ENCODE results near the gene TPM4. TPM values are rescaled to one million over a fixed set of nuclear protein-coding genes. Genes with fewer than 3 reads are reported as not detected.

TPM4 gene
- total and polyA plus RNA-seq, 2 of the 8 experiments (the other 6 are each of a cell fraction or from before 2014, with no cell fraction given): 160 to 359 TPM

DNA sequence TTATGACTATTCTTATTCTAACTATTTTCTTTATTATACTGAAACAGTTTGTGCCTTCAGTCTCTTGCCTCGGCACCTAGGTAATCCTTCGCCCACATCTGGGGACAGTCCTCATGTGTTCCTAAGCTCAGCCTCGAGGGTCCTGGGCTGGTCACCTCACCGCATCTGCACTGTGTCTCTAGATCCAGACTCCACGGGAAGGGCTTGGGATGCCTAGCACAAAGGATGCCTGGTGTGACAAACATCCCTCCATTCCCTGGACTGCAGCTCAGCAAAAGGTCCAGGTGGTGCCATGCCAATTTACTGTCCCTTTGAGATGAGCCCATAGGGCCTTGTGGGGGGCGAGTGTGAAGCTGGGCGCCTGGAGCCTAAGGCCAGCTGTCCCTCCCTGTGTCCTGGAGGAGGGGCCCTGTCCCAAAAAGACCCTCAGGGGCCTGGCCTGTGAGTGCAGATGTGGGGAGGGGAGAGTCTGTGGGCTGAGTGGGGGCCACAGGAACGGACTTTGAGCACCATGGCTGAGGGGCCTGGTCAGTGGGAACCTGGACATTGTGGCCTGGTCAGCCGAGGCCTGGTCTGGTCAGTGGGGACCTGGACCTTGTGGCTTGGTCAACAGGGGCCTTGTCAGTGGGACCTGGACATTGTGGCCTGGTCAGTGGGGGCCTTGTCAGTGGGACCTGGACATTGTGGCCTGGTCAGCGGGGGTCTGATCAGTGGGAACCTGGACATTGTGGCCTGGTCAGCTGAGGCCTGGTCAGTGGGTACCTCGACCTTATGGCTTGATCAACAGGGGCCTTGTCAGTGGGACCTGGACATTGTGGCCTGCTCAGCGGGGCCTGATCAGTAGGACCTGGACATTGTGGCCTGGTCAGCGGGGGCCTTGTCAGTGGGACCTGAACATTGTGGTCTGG, 45.1 kb upstream of the TPM4 start (continued):
- TF ChIP-seq, protein P1, sequence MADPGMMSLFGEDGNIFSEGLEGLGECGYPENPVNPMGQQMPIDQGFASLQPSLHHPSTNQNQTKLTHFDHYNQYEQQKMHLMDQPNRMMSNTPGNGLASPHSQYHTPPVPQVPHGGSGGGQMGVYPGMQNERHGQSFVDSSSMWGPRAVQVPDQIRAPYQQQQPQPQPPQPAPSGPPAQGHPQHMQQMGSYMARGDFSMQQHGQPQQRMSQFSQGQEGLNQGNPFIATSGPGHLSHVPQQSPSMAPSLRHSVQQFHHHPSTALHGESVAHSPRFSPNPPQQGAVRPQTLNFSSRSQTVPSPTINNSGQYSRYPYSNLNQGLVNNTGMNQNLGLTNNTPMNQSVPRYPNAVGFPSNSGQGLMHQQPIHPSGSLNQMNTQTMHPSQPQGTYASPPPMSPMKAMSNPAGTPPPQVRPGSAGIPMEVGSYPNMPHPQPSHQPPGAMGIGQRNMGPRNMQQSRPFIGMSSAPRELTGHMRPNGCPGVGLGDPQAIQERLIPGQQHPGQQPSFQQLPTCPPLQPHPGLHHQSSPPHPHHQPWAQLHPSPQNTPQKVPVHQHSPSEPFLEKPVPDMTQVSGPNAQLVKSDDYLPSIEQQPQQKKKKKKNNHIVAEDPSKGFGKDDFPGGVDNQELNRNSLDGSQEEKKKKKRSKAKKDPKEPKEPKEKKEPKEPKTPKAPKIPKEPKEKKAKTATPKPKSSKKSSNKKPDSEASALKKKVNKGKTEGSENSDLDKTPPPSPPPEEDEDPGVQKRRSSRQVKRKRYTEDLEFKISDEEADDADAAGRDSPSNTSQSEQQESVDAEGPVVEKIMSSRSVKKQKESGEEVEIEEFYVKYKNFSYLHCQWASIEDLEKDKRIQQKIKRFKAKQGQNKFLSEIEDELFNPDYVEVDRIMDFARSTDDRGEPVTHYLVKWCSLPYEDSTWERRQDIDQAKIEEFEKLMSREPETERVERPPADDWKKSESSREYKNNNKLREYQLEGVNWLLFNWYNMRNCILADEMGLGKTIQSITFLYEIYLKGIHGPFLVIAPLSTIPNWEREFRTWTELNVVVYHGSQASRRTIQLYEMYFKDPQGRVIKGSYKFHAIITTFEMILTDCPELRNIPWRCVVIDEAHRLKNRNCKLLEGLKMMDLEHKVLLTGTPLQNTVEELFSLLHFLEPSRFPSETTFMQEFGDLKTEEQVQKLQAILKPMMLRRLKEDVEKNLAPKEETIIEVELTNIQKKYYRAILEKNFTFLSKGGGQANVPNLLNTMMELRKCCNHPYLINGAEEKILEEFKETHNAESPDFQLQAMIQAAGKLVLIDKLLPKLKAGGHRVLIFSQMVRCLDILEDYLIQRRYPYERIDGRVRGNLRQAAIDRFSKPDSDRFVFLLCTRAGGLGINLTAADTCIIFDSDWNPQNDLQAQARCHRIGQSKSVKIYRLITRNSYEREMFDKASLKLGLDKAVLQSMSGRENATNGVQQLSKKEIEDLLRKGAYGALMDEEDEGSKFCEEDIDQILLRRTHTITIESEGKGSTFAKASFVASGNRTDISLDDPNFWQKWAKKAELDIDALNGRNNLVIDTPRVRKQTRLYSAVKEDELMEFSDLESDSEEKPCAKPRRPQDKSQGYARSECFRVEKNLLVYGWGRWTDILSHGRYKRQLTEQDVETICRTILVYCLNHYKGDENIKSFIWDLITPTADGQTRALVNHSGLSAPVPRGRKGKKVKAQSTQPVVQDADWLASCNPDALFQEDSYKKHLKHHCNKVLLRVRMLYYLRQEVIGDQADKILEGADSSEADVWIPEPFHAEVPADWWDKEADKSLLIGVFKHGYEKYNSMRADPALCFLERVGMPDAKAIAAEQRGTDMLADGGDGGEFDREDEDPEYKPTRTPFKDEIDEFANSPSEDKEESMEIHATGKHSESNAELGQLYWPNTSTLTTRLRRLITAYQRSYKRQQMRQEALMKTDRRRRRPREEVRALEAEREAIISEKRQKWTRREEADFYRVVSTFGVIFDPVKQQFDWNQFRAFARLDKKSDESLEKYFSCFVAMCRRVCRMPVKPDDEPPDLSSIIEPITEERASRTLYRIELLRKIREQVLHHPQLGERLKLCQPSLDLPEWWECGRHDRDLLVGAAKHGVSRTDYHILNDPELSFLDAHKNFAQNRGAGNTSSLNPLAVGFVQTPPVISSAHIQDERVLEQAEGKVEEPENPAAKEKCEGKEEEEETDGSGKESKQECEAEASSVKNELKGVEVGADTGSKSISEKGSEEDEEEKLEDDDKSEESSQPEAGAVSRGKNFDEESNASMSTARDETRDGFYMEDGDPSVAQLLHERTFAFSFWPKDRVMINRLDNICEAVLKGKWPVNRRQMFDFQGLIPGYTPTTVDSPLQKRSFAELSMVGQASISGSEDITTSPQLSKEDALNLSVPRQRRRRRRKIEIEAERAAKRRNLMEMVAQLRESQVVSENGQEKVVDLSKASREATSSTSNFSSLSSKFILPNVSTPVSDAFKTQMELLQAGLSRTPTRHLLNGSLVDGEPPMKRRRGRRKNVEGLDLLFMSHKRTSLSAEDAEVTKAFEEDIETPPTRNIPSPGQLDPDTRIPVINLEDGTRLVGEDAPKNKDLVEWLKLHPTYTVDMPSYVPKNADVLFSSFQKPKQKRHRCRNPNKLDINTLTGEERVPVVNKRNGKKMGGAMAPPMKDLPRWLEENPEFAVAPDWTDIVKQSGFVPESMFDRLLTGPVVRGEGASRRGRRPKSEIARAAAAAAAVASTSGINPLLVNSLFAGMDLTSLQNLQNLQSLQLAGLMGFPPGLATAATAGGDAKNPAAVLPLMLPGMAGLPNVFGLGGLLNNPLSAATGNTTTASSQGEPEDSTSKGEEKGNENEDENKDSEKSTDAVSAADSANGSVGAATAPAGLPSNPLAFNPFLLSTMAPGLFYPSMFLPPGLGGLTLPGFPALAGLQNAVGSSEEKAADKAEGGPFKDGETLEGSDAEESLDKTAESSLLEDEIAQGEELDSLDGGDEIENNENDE (IDR thresholded peaks at IDR 0.05; ENCODE audit: insufficient replicate concordance, low read length): no peak
- TF ChIP-seq POU5F1 (IDR thresholded peaks at IDR 0.05; ENCODE audit: low read depth, low read length): no peak
- TF ChIP-seq EZH2 (IDR thresholded peaks at IDR 0.05; ENCODE audit: low read depth, low read length, severe bottlenecking): no peak
- TF ChIP-seq TCF12 (IDR thresholded peaks at IDR 0.05; ENCODE audit: low read depth, low read length): no peak
- TF ChIP-seq SUZ12 (IDR thresholded peaks at IDR 0.05; ENCODE audit: low read length): no peak
- no peak for TF ChIP-seq CTBP2 (IDR thresholded peaks at IDR 0.05; ENCODE audit: borderline replicate concordance, insufficient read depth, insufficient read length, low read length)
- TF ChIP-seq, protein P2, sequence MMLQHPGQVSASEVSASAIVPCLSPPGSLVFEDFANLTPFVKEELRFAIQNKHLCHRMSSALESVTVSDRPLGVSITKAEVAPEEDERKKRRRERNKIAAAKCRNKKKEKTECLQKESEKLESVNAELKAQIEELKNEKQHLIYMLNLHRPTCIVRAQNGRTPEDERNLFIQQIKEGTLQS (IDR thresholded peaks at IDR 0.05; ENCODE audit: insufficient read depth, low read depth, low read length): no peak
- TF ChIP-seq, protein P3, sequence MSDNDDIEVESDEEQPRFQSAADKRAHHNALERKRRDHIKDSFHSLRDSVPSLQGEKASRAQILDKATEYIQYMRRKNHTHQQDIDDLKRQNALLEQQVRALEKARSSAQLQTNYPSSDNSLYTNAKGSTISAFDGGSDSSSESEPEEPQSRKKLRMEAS (IDR thresholded peaks at IDR 0.05): no peak
